Ascending aorta (tissue), 2 donors: Measurements from ENCODE around the gene KIR3DL3. TPM values are rescaled to one million over a fixed set of nuclear protein-coding genes. Genes with fewer than 3 reads are reported as not detected.
"Not testable (repeated sequence)": the region's sequence is repeated elsewhere in the genome, so short reads cannot be mapped to it uniquely, and the experiment has no call there.

Experiments used
- DNase-seq, 2 donors: peaks; one replicate each; pipeline ENCODE4 v3.0.0-alpha.2; 2019; ENCODE audit warnings: low spot score in 2 of 2
- H3K27ac ChIP-seq, 2 donors: fragments of 200-600 bp; sonication (generic); one replicate each; pipeline ENCODE4 v1.5.1; 2016 to 2017; ENCODE audit warnings: mild to moderate bottlenecking in 1 of 2
- H3K27me3 ChIP-seq: fragments of 200-600 bp; sonication (generic); one replicate; pipeline ENCODE4 v1.5.1; 2017
- H3K36me3 ChIP-seq, 2 donors: fragments of 200-600 bp; sonication (generic); one replicate each; pipeline ENCODE4 v1.5.1; 2016
- H3K4me1 ChIP-seq, 2 donors: fragments of 200-600 bp; sonication (generic); one replicate each; pipeline ENCODE4 v1.5.1; 2016 to 2017; ENCODE audit warnings: mild to moderate bottlenecking in 1 of 2
- H3K4me3 ChIP-seq, 2 donors: fragments of 200-600 bp; sonication (generic); one replicate each; pipeline ENCODE4 v1.5.1; 2016 to 2017; ENCODE audit warnings: mild to moderate bottlenecking in 1 of 2
- H3K9me3 ChIP-seq, 2 donors: fragments of 200-600 bp; sonication (generic); one replicate each; pipeline ENCODE4 v1.5.1; 2016
- CTCF ChIP-seq, 3 experiments: fragments of 200-600 bp in 2 of 3; fragments of 450-650 bp in 1 of 3; sonication (generic) in 2 of 3; IDR thresholded peaks; one replicate each; pipeline ENCODE4 v1.5.1; 2016 to 2019; ENCODE audit warnings: antibody characterized with exemption in 3 of 3, mild to moderate bottlenecking in 1 of 3, moderate library complexity in 1 of 3
- intact Hi-C: fragments of 100-400 bp; cut with DNase I; formaldehyde crosslinking; loops from one replicate; pipeline ENCODE4 v1.15.1; 2023
- total RNA-seq: library from RNA; depleted of rRNA; stranded (reverse); fragments of >200 nt; gene quantifications from one replicate; pipeline ENCODE4 v1.1.0, GENCODE V29; 2016

The KIR3DL3 gene
- total RNA-seq, 1 donor from 2014 or later = not detected

- no peak for TF ChIP-seq CTCF (IDR thresholded peaks at IDR 0.05)
- no peak overlapping the region for H3K27ac ChIP-seq
- H3K27me3 ChIP-seq = no peaks in the 10 kb centered on the region
- intact Hi-C loops = no loop called here
- no peaks in the 10 kb centered on the region for H3K4me1 ChIP-seq
- no peak overlapping the region for H3K4me3 ChIP-seq
- no peaks in the 10 kb centered on the region for H3K36me3 ChIP-seq
- DNase-seq = no peak
- no peaks in the 10 kb centered on the region for H3K9me3 ChIP-seq
These were observed 32.5 kb upstream of the KIR3DL3 start for GRCh38 chr19:54691582-54692297.

GRCh38 chr19:54692298-54692615, 32.0 kb upstream of the KIR3DL3 start:
- no peak for TF ChIP-seq CTCF (IDR thresholded peaks at IDR 0.05)
- Histone ChIP-seq H3K27me3 (no peaks in the 10 kb centered on the region), H3K4me1 (no peaks in the 10 kb centered on the region), H3K27ac (no peak overlapping the region), H3K36me3 (no peaks in the 10 kb centered on the region), H3K9me3 (no peaks in the 10 kb centered on the region), H3K4me3 (no peak overlapping the region)
- intact Hi-C loops = no loop called here
- DNase-seq = no peak

GRCh38 chr19:54694648-54695047, 29.6 kb upstream of the KIR3DL3 start:
- no peak overlapping the region for H3K4me3 ChIP-seq
- DNase-seq = no peak
- H3K36me3 ChIP-seq = no peaks in the 10 kb centered on the region
- no peaks in the 10 kb centered on the region for H3K9me3 ChIP-seq
- intact Hi-C loops = no loop called here
- no peaks in the 10 kb centered on the region for H3K27me3 ChIP-seq
- TF ChIP-seq CTCF (IDR thresholded peaks at IDR 0.05) = no peak
- no peak overlapping the region for H3K27ac ChIP-seq
- no peaks in the 10 kb centered on the region for H3K4me1 ChIP-seq

DNA sequence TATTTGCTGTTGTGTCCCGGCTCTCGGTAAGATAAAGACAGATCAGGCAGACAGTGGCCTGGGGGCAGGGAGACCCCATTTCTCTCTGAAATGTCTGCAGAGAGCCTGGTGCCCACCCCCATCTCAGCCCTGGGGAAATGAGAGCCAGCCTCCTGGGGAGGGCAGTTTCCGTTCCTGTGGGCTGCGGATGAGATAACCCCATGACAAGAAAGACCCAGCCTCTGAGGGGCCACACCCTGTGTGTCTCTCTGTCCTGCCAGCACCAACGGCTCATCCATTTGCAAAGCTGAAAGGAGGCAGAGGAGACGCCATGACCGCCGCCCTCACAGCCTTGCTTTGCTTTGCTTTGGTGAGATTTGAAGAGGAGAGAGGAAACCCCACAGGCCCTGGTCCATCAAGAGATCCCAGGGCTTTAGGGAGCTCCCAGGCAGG, 28.1 kb upstream of the KIR3DL3 start:
- intact Hi-C loops = no loop called here
- no peaks in the 10 kb centered on the region for H3K4me1 ChIP-seq

GRCh38 chr19:54696766-54697165, 27.5 kb upstream of the KIR3DL3 start:
- no peak for TF ChIP-seq CTCF (IDR thresholded peaks at IDR 0.05)
- Histone ChIP-seq H3K4me3 (no peak overlapping the region), H3K4me1 (no peaks in the 10 kb centered on the region), H3K27ac (no peak overlapping the region), H3K36me3 (no peaks in the 10 kb centered on the region), H3K27me3 (no peaks in the 10 kb centered on the region), H3K9me3 (no peaks in the 10 kb centered on the region)
- DNase-seq = no peak
- intact Hi-C loops = no loop called here

More for the DNA sequence above, 28.1 kb upstream of the KIR3DL3 start:
- Histone ChIP-seq H3K9me3 (no peaks in the 10 kb centered on the region), H3K27me3 (no peaks in the 10 kb centered on the region), H3K36me3 (no peaks in the 10 kb centered on the region), H3K27ac (no peak overlapping the region), H3K4me3 (no peak overlapping the region)
- no peak for DNase-seq
- no peak for TF ChIP-seq CTCF (IDR thresholded peaks at IDR 0.05)

DNA sequence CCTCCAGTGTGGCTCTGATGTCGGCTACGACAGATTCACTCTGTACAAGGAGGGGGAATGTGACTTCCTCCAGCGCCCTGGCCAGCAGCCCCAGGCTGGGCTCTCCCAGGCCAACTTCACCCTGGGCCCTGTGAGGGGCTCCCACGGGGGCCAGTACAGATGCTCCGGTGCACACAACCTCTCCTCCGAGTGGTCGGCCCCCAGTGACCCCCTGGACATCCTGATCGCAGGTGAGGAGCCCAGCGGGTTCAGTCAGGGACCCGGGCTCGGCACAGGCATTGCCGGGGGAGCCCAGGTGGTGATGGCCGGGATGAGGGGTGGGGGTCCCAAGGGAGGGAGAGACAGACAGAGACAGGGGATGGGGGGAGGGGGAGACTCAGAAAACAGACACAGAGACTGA, 26.5 kb upstream of the KIR3DL3 start:
- H3K36me3 ChIP-seq, DNase-seq, intact Hi-C loops, H3K27ac ChIP-seq, H3K9me3 ChIP-seq, H3K4me3 ChIP-seq, H3K27me3 ChIP-seq, H3K4me1 ChIP-seq: not testable (repeated sequence)
